Measurements from ENCODE around the gene PGRMC2.

DNA sequence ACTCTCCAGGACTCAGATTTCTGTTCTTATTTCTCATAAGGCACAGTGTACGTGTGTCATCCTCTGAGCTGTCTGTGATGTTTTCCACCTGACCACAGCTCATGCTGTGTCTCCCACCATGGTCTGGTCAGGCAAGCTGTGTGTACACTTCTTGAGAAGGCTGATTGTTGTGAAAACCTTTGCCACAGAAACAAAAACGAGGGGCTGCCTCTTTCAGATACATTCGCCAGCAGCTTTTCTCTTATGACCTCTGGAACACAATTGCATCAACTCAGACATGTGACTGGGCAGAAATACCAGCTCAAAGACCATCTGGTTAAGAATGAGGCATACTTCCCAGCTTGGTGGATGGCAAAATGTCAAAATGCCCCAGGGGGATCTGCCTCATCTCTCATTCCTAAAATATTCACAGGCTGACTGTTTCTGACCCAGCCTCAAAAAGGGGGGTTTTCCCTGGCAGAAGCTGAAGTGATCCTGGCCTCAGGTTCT lies 46.1 kb downstream of the PGRMC2 start:
- TF ChIP-seq, protein P1, sequence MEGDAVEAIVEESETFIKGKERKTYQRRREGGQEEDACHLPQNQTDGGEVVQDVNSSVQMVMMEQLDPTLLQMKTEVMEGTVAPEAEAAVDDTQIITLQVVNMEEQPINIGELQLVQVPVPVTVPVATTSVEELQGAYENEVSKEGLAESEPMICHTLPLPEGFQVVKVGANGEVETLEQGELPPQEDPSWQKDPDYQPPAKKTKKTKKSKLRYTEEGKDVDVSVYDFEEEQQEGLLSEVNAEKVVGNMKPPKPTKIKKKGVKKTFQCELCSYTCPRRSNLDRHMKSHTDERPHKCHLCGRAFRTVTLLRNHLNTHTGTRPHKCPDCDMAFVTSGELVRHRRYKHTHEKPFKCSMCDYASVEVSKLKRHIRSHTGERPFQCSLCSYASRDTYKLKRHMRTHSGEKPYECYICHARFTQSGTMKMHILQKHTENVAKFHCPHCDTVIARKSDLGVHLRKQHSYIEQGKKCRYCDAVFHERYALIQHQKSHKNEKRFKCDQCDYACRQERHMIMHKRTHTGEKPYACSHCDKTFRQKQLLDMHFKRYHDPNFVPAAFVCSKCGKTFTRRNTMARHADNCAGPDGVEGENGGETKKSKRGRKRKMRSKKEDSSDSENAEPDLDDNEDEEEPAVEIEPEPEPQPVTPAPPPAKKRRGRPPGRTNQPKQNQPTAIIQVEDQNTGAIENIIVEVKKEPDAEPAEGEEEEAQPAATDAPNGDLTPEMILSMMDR (IDR thresholded peaks at IDR 0.05; ENCODE audit: low read depth, low read length): no peak
- no peak for TF ChIP-seq EZH2phosphoT487 (IDR thresholded peaks at IDR 0.05; ENCODE audit: low read depth)

Measured in OCI-LY3 (cell line).